Measurements from ENCODE around the gene RAB21. TPM values are rescaled to one million over a fixed set of nuclear protein-coding genes. Genes with fewer than 3 reads are reported as not detected.

Gene RAB21
- total and polyA plus RNA-seq, 2 of the 13 experiments (the other 11 are each of a cell fraction or from before 2014, with no cell fraction given): 4.4 to 50.9 TPM

- Histone ChIP-seq H3K36me3 (replicated peaks in 1 of 2; ENCODE audit: control insufficient read depth in 1 of 2, insufficient read depth in 2 of 2, low read length in 2 of 2) (peaks cover 2 to 12% of the 10 kb centered on the region in 2 experiments), H3K9me3 (ENCODE audit: low read length) (no peaks in the 10 kb centered on the region), H4K20me1 (ENCODE audit: insufficient read depth, low read length) (no peaks in the 10 kb centered on the region), H3K27ac (ENCODE audit: extremely low read length, insufficient read depth, low read length) (no peak overlapping the region), H3K79me2 (ENCODE audit: insufficient read depth, low read length) (no peaks in the 10 kb centered on the region), H3K27me3 (ENCODE audit: control insufficient read depth in 1 of 2, insufficient read depth in 2 of 2, low read length in 2 of 2) (no peaks in the 10 kb centered on the region), H3K4me2 (ENCODE audit: low read depth, low read length) (no peak overlapping the region), H2AFZ (ENCODE audit: low read length) (no peak overlapping the region), H3K9ac (ENCODE audit: insufficient read depth, low read depth, low read length) (no peak overlapping the region), H3K4me1 (ENCODE audit: insufficient read depth, low read length) (no peaks in the 10 kb centered on the region), H3K4me3 (replicated peaks in 1 of 3; ENCODE audit: insufficient read depth in 1 of 3, low read depth in 2 of 3, low read length in 3 of 3) (no peak overlapping the region)
- ChIA-PET CTCF (ENCODE audit: low intra/inter-chr PET ratio, low total read pairs) (no interaction called here), POLR2A (no interaction called here)
- 61% methylated on average over 1 of the region's 1 CpG for WGBS (ENCODE audit: low lambda C conversion rate)
- BruUV-seq (replicated peaks): no TSS peak
- in situ Hi-C loops (cut with HindIII; ENCODE audit: extremely low pct_ligation_motif_present, low pct_unique_long_range_greater_than_20kb) (no loop called here), intact Hi-C loops (cut with micrococcal nuclease; ENCODE audit: unreplicated experiment) (no loop called here)
- DNase-seq (ENCODE audit: low spot score) (no peak), FAIRE-seq (no peak), ATAC-seq (no peak)
- TF ChIP-seq HCFC1 (IDR thresholded peaks at IDR 0.05; ENCODE audit: low read depth, low read length) (no peak), THAP8 (CRISPR knock-in tag; IDR thresholded peaks at IDR 0.05; ENCODE audit: borderline replicate concordance) (no peak), THYN1 (CRISPR knock-in tag; IDR thresholded peaks at IDR 0.05; ENCODE audit: borderline replicate concordance, low read depth) (no peak), ZSCAN21 (CRISPR knock-in tag; IDR thresholded peaks at IDR 0.05; ENCODE audit: borderline replicate concordance) (no peak), ZNF841 (CRISPR knock-in tag; IDR thresholded peaks at IDR 0.05; ENCODE audit: borderline replicate concordance) (no peak), RNF219 (CRISPR knock-in tag; IDR thresholded peaks at IDR 0.05) (no peak), MBNL3 (CRISPR knock-in tag; conservative IDR thresholded peaks at IDR 0.05) (no peak), ARNTL (CRISPR knock-in tag; IDR thresholded peaks at IDR 0.05) (no peak), IRF2 (CRISPR knock-in tag; IDR thresholded peaks at IDR 0.05) (no peak), HNRNPK (IDR thresholded peaks at IDR 0.05; ENCODE audit: low read depth, low read length, poor library complexity, severe bottlenecking) (no peak), NR2C2 (CRISPR knock-in tag; IDR thresholded peaks at IDR 0.05; ENCODE audit: borderline replicate concordance) (no peak), MAF1 (CRISPR knock-in tag; IDR thresholded peaks at IDR 0.05; ENCODE audit: borderline replicate concordance) (no peak), ZNF609 (CRISPR knock-in tag; IDR thresholded peaks at IDR 0.05; ENCODE audit: borderline replicate concordance) (no peak), NBN (conservative IDR thresholded peaks at IDR 0.05) (no peak)
Observed at GRCh38 chr12:71790331-71790730, 35.7 kb downstream of the RAB21 start.

Measured in HepG2 (cell line).